H9 (cell line): ENCODE data around the gene ADGRG2. TPM values are rescaled to one million over a fixed set of nuclear protein-coding genes. Genes with fewer than 3 reads are reported as not detected.

ENCODE experiments used
- DNase-seq: peaks from one replicate; pipeline ENCODE4 v3.0.0-alpha.2; 2017
- H2AFZ ChIP-seq: one replicate; pipeline ENCODE4 v1.6.1; 2013; ENCODE audit warnings: mild to moderate bottlenecking, low read length, control low read depth, moderate library complexity
- H2AK5ac ChIP-seq: 2 replicates; pipeline ENCODE4 v1.6.1; 2013; ENCODE audit warnings: low read length, control low read depth, mixed read lengths; ENCODE audit not compliant: insufficient read length
- H2BK120ac ChIP-seq: one replicate; pipeline ENCODE4 v1.6.1; 2013; ENCODE audit warnings: low read depth, mild to moderate bottlenecking, low read length, control low read depth, inconsistent platforms; ENCODE audit not compliant: poor library complexity, severe bottlenecking
- H2BK12ac ChIP-seq: 2 replicates; pipeline ENCODE4 v1.6.1; 2013; ENCODE audit warnings: low read length, control low read depth, mixed read lengths, low read depth; ENCODE audit not compliant: insufficient read length
- H2BK15ac ChIP-seq: 2 replicates; pipeline ENCODE4 v1.6.1; 2013; ENCODE audit warnings: low read depth, low read length, control low read depth
- H2BK20ac ChIP-seq: one replicate; pipeline ENCODE4 v1.6.1; 2013; ENCODE audit warnings: low read depth, mild to moderate bottlenecking, low read length, control low read depth, inconsistent platforms; ENCODE audit not compliant: poor library complexity, severe bottlenecking
- H2BK5ac ChIP-seq: 2 replicates; pipeline ENCODE4 v1.6.1; 2013; ENCODE audit warnings: low read length, control low read depth, mixed read lengths; ENCODE audit not compliant: insufficient read length
- H3K14ac ChIP-seq: 2 replicates; pipeline ENCODE4 v1.6.1; 2013; ENCODE audit warnings: low read length, control low read depth; ENCODE audit not compliant: insufficient read depth
- H3K18ac ChIP-seq: 2 replicates; pipeline ENCODE4 v1.6.1; 2013; ENCODE audit warnings: low read depth, mild to moderate bottlenecking, mixed read lengths, low read length, control low read depth; ENCODE audit not compliant: insufficient read length
- H3K23ac ChIP-seq: 2 replicates; pipeline ENCODE4 v1.6.1; 2013; ENCODE audit warnings: low read length, control low read depth, mixed read lengths, low read depth; ENCODE audit not compliant: insufficient read length
- H3K23me2 ChIP-seq: 2 replicates; pipeline ENCODE4 v1.6.1; 2013; ENCODE audit warnings: low read depth, mild to moderate bottlenecking, mixed read lengths, low read length, control low read depth; ENCODE audit not compliant: insufficient read length, poor library complexity, severe bottlenecking
- H3K27ac ChIP-seq: 2 replicates; pipeline ENCODE4 v1.5.1; 2013; ENCODE audit warnings: low read length, control low read depth, mixed read lengths, low read depth; ENCODE audit not compliant: insufficient read length
- H3K27me3 ChIP-seq: 2 replicates; pipeline ENCODE4 v1.6.1; 2013; ENCODE audit warnings: low read length, control low read depth, inconsistent platforms; ENCODE audit not compliant: insufficient read depth
- H3K4ac ChIP-seq: 2 replicates; pipeline ENCODE4 v1.6.1; 2013; ENCODE audit warnings: low read depth, mild to moderate bottlenecking, control low read depth, inconsistent platforms, low read length, moderate library complexity
- H3K4me1 ChIP-seq: 2 replicates; pipeline ENCODE4 v1.6.1; 2013; ENCODE audit warnings: low read length, control low read depth, inconsistent platforms; ENCODE audit not compliant: insufficient read depth
- H3K4me2 ChIP-seq: 2 replicates; pipeline ENCODE4 v1.6.1; 2013; ENCODE audit warnings: low read length, control low read depth, mixed read lengths; ENCODE audit not compliant: insufficient read length, insufficient read depth
- H3K56ac ChIP-seq: 2 replicates; pipeline ENCODE4 v1.6.1; 2013; ENCODE audit warnings: low read depth, mild to moderate bottlenecking, mixed read lengths, low read length, control low read depth; ENCODE audit not compliant: insufficient read length
- H3K79me1 ChIP-seq: 2 replicates; pipeline ENCODE4 v1.6.1; 2013; ENCODE audit warnings: low read depth, mild to moderate bottlenecking, moderate library complexity, low read length, control low read depth, inconsistent platforms; ENCODE audit not compliant: insufficient read depth, poor library complexity, severe bottlenecking
- H3K79me2 ChIP-seq: 2 replicates; pipeline ENCODE4 v1.6.1; 2013; ENCODE audit warnings: low read length, control low read depth, inconsistent platforms; ENCODE audit not compliant: insufficient read depth
- H3K9ac ChIP-seq: 2 replicates; pipeline ENCODE4 v1.6.1; 2013; ENCODE audit warnings: low read length, control low read depth, mixed read lengths; ENCODE audit not compliant: insufficient read length; ENCODE audit errors: extremely low read depth
- H3K9me3 ChIP-seq: one replicate; pipeline ENCODE4 v1.6.1; 2013; ENCODE audit warnings: low read depth, low read length, inconsistent platforms; ENCODE audit not compliant: control insufficient read depth
- H3T11ph ChIP-seq: one replicate; pipeline ENCODE4 v1.6.1; 2013; ENCODE audit warnings: mild to moderate bottlenecking, low read length, control low read depth, inconsistent platforms
- H4K20me1 ChIP-seq: one replicate; pipeline ENCODE4 v1.6.1; 2013; ENCODE audit not compliant: control insufficient read depth, insufficient read length, insufficient read depth
- H4K5ac ChIP-seq: 2 replicates; pipeline ENCODE4 v1.6.1; 2013; ENCODE audit warnings: low read depth, mild to moderate bottlenecking, mixed read lengths, low read length, control low read depth; ENCODE audit not compliant: insufficient read length
- H4K8ac ChIP-seq: replicated peaks from 2 replicates; pipeline ENCODE4 v1.6.1; 2013; ENCODE audit warnings: low read length, control low read depth, mixed read lengths, low read depth; ENCODE audit not compliant: insufficient read length
- H4K91ac ChIP-seq: 2 replicates; pipeline ENCODE4 v1.6.1; 2013; ENCODE audit warnings: low read depth, mild to moderate bottlenecking, moderate library complexity, mixed read lengths, low read length, control low read depth; ENCODE audit not compliant: insufficient read length
- H3K27ac Mint-ChIP-seq, 3 experiments: 2 replicates in 2 of 3; 3 replicates in 1 of 3; pipeline ENCODE4 v1.8.0; 2020 to 2021; ENCODE audit warnings: mixed read lengths in 3 of 3, mild to moderate bottlenecking in 1 of 3, moderate library complexity in 1 of 3
- H3K27me3 Mint-ChIP-seq: 2 replicates; pipeline ENCODE4 v1.8.0; 2021; ENCODE audit warnings: low read depth, mild to moderate bottlenecking, moderate library complexity, mixed read lengths
- H3K36me3 Mint-ChIP-seq, 3 experiments: 2 replicates in 2 of 3; 3 replicates in 1 of 3; pipeline ENCODE4 v1.8.0; 2020 to 2021; ENCODE audit warnings: low read depth in 3 of 3, mixed read lengths in 3 of 3; ENCODE audit not compliant: insufficient read depth in 1 of 3
- H3K4me1 Mint-ChIP-seq, 2 experiments: 2 replicates each; pipeline ENCODE4 v1.8.0; 2020; ENCODE audit warnings: mixed read lengths in 2 of 2
- H3K4me3 Mint-ChIP-seq, 2 experiments: 2 replicates in 1 of 2; 3 replicates in 1 of 2; pipeline ENCODE4 v1.8.0; 2020 to 2021; ENCODE audit warnings: mild to moderate bottlenecking in 2 of 2, mixed read lengths in 2 of 2, moderate library complexity in 1 of 2
- H3K9me3 Mint-ChIP-seq, 2 experiments: 2 replicates in 1 of 2; 3 replicates in 1 of 2; pipeline ENCODE4 v1.8.0; 2020; ENCODE audit warnings: mild to moderate bottlenecking in 2 of 2, mixed read lengths in 2 of 2, moderate library complexity in 1 of 2
- WGBS: extraction: QIAGEN DNeasy Blood & Tissue Kit; methylation state at CpG from one replicate; pipeline ENCODE4 v1.1.7; 2013; ENCODE audit warnings: missing lambda C conversion rate, low lambda C conversion rate, mixed read lengths; ENCODE audit not compliant: insufficient read length; ENCODE audit errors: extremely low coverage; 5-methylcytosine and 5-hydroxymethylcytosine counted together
- total RNA-seq: library from RNA; stranded (reverse); gene quantifications from 2 replicates; pipeline ENCODE4 v1.2.1, GENCODE V29; 2021
- TF ChIP-seq, protein P1 (sequence below): fragments of 200-600 bp; sonication (generic); conservative IDR thresholded peaks from 3 replicates; pipeline ENCODE4 v1.8.0; 2021; ENCODE audit warnings: antibody characterized with exemption, mild to moderate bottlenecking

The ADGRG2 gene
- total RNA-seq, 1 experiment from 2014 or later = 6.8 TPM

DNA sequence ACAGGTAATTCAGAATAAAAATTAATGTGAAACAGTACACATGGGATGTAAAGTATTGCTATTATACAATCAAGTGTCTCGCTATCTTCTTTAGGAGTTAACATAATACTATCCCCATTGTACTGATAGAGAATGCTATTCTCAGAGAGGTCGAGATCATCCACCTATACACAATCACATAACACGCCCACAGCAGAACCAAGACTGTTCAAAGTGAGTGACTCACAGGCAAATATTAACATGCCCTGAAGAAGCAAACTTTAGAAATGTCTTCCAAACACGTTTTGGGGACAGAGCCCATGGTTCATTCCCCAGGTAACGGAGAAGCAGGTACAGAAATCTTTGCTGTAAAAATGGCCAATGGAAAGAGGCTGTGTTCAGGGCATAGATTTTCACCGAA is 88.2 kb downstream of the ADGRG2 start:
- Histone ChIP-seq H3K27me3 (no peaks in the 10 kb centered on the region), H3K9me3 (peaks cover 6% of the 10 kb centered on the region), H3K23ac (no peak overlapping the region), H4K20me1 (no peaks in the 10 kb centered on the region), H2BK120ac (no peak overlapping the region), H3T11ph (no peak overlapping the region), H3K9ac (no peak overlapping the region), H3K56ac (no peak overlapping the region), H3K23me2 (no peaks in the 10 kb centered on the region), H3K4me2 (no peak overlapping the region), H2BK15ac (no peak overlapping the region), H2BK5ac (no peak overlapping the region), H2AK5ac (no peak overlapping the region), H3K27ac (no peak overlapping the region), H3K18ac (no peak overlapping the region), H4K91ac (no peak overlapping the region), H2BK12ac (no peak overlapping the region), H3K4me1 (no peaks in the 10 kb centered on the region), H2BK20ac (no peak overlapping the region), H4K8ac (no peak overlapping the region), H3K4ac (no peak overlapping the region), H2AFZ (no peak overlapping the region), H3K14ac (no peak overlapping the region), H4K5ac (no peak overlapping the region), H3K79me2 (no peaks in the 10 kb centered on the region), H3K79me1 (no peaks in the 10 kb centered on the region)
- H3K27me3 Mint-ChIP-seq = no peaks in the 10 kb centered on the region
- no peak for DNase-seq
- no CpG with 5 or more reads among the region's 6 CpGs for WGBS
- H3K4me3 Mint-ChIP-seq = no peak overlapping the region
- H3K9me3 Mint-ChIP-seq = peaks cover 45 to 49% of the 10 kb centered on the region in 2 experiments
- TF ChIP-seq, protein P1, sequence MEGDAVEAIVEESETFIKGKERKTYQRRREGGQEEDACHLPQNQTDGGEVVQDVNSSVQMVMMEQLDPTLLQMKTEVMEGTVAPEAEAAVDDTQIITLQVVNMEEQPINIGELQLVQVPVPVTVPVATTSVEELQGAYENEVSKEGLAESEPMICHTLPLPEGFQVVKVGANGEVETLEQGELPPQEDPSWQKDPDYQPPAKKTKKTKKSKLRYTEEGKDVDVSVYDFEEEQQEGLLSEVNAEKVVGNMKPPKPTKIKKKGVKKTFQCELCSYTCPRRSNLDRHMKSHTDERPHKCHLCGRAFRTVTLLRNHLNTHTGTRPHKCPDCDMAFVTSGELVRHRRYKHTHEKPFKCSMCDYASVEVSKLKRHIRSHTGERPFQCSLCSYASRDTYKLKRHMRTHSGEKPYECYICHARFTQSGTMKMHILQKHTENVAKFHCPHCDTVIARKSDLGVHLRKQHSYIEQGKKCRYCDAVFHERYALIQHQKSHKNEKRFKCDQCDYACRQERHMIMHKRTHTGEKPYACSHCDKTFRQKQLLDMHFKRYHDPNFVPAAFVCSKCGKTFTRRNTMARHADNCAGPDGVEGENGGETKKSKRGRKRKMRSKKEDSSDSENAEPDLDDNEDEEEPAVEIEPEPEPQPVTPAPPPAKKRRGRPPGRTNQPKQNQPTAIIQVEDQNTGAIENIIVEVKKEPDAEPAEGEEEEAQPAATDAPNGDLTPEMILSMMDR = no peak
- no peaks in the 10 kb centered on the region for H3K4me1 Mint-ChIP-seq
- H3K36me3 Mint-ChIP-seq = 0 out of 7 replicates have a peak, but pooled peaks cover 0 to 4% (median 0%) of the 10 kb centered on the region in 3 experiments
- no peak overlapping the region for H3K27ac Mint-ChIP-seq
